Fibroblast of skin of right quadriceps (primary cell): Measurements from ENCODE around the gene FAM89A.
A peak's percentile ranks its signal among the peaks of the same experiment; 100 is the strongest.

Source experiments
- DNase-seq: peaks from one replicate; pipeline ENCODE4 v3.0.0-alpha.2; 2013

Gene FAM89A

DNA sequence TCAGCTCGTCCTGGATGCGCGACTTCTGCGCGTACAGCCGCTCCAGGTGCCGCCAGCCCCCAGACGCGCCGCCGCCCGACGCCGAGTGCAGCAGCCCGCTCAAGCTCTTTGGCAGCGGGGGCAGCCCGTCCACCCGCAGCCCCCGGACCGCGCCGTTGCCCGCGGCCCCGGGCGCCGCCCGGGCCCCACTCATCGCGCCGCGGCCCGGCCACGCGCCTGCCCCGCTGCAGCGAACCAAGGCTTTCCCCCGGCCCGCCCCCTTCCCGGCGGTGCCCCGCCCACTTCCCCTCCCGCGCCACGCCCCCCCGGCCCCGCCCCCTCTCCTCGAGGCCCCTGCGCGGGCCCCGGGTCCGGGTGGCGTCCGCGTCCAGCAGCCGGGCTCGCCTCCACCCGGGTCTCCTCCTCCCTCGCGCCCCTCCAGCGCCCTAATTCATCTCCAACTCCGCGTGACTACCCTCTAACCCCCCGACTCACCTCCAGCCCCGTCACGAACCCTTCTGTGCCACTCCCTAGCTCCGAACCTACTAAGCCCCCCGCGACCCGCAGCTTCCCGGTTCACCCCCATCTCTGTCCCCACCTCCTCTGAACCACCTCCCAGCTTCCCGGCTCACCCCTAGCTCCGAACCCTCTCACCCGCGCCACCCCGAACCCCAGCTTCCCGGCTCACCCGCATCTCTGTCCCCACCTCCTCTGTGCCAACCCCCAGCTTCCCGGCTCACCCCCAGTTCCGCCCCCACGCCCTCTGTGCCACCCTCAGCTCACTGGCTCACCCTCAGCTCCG is at the start of gene FAM89A:
Gene FAM89A, minus strand, starts transcription at position 236 of the 781 bp plus-strand sequence. Its CDS starts 43 bp downstream, at position 193.
- peak; percentile 36 for DNase-seq

DNA sequence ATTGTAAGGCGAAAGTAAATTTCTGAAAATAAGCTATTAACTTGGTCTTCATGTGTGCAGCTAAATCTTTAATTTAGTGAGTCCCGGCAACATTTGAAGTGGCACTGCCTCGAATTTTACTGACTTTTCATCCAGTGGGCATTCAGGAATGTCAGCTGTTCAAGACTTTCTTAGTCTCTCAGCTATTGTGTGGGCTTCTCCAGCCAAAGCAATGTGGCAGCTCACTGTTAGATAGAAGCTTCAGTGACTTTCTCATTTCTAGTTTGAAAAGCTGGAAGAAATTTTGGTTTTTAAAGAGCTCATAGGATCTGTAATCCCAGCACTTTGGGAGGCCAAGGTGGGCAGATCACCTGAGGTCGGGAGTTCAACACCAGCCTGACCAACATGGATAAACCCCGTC is 44.3 kb upstream of the FAM89A start:
- no peak for DNase-seq

- no peak for DNase-seq
Observed at GRCh38 chr1:231079163-231079562, 39.1 kb upstream of the FAM89A start.

DNA sequence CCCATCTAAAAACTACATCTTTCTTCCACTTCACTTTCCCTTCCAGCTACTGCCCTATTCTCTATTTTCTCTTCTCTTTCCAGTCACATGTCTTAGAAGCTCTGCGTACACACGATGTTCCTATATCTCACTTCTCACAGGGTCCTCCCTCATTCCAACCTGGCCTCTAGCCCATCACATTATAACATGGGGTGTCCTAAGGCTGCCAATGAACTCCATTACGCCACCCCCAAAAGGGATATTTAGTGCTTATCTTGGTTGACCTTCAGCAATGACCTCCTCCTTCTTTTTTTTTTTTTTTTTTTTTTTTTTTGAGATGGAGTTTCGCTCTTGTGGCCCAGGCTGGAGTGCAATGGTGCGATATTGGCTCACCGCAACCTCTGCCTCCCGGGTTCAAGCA is 38.2 kb upstream of the FAM89A start:
- no peak for DNase-seq

GRCh38 chr1:231076802-231077201 is 36.7 kb upstream of the FAM89A start:
- DNase-seq, result no peak

DNA sequence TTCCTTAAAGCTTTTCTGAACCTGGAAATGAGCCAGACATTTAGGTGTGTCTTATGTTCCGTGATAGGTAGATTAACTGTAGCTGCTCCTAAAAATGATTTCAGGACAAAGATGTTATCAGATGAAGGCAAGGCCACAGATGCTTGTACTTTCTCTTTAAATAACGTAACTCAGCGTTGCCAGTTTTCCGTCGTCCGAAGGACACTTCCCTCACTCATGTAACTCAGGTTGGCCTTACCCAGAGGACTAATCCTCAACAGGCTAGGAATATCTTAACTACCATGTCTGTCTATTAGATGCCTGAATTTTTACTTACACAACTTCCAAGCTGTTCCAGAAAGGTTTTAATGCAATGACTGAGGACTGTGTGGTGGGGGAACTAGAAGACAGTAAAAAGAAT is 35.4 kb upstream of the FAM89A start:
- no peak for DNase-seq

- DNase-seq, result no peak
Observed at GRCh38 chr1:231075020-231075419, 35.0 kb upstream of the FAM89A start.

DNA sequence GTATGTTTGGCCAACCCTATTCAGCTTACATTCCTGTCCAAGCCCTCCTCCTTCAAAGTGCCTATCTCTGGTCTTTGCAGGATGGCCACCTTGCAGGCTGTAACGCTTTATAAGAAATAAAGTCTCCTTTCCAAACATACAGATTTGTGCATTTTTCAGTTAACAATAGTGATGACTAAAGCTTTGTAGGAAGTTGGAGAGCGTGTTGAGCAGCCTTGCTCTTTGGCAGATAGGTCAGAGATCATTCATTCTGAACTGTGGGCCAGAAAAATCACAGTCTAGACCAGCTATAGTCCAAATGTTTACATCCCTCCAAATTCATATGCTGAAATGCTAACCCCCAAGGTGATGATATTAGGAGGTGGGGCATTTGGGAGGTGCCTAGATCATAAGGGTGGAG is 34.0 kb upstream of the FAM89A start:
- DNase-seq, result no peak

GRCh38 chr1:231073331-231073730 is 33.3 kb upstream of the FAM89A start:
- DNase-seq, result no peak

- DNase-seq, result no peak
Observed at GRCh38 chr1:231072502-231073094, 32.5 kb upstream of the FAM89A start.

- no peak for DNase-seq
Observed at GRCh38 chr1:231072041-231072440, 32.0 kb upstream of the FAM89A start.

- DNase-seq, result no peak
Observed at GRCh38 chr1:231070758-231071444, 30.8 kb upstream of the FAM89A start.

GRCh38 chr1:231069333-231069732 is 29.3 kb upstream of the FAM89A start:
- no peak for DNase-seq

GRCh38 chr1:231068762-231069161 is 28.7 kb upstream of the FAM89A start:
- DNase-seq, result no peak

GRCh38 chr1:231065510-231066241 is 25.6 kb upstream of the FAM89A start:
- no peak for DNase-seq

DNA sequence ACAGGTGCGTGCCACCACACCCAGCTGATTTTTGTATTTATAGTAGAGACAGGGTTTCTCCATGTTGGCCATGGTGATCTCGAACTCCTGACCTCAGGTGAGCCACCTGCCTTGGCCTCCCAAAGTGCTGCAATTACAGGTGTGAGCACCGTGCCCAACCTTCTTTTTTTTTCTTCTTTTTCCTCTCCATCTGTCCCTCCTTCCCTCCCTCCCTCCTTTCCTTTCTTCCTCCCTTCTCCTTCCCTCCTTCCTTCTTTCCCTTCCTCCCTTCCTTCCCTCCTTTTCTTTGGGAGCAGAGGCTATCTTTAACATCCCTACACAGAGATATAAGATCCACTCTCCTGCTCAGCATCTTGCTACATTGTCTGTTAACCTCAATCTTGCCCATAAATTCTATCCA is 24.4 kb upstream of the FAM89A start:
- no peak for DNase-seq

DNA sequence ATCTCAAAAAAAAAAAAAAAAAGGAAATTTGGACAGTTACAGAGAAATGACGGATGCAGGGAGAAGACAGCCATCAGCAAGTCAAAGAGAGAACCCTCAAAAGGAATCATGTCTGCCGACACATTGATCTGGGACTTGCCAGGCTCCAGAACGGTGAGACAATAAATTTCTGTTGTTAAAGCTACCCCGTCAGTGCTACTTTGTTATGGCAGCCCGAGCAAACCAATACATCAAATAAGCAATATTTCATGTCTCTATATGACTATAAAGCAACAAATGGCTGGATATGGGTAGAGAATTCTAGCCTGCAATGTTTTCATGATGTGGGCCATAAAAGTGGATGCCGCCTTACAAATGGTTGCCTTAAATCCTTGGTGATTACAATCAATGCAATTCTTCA is 23.3 kb upstream of the FAM89A start:
- DNase-seq, result no peak

DNA sequence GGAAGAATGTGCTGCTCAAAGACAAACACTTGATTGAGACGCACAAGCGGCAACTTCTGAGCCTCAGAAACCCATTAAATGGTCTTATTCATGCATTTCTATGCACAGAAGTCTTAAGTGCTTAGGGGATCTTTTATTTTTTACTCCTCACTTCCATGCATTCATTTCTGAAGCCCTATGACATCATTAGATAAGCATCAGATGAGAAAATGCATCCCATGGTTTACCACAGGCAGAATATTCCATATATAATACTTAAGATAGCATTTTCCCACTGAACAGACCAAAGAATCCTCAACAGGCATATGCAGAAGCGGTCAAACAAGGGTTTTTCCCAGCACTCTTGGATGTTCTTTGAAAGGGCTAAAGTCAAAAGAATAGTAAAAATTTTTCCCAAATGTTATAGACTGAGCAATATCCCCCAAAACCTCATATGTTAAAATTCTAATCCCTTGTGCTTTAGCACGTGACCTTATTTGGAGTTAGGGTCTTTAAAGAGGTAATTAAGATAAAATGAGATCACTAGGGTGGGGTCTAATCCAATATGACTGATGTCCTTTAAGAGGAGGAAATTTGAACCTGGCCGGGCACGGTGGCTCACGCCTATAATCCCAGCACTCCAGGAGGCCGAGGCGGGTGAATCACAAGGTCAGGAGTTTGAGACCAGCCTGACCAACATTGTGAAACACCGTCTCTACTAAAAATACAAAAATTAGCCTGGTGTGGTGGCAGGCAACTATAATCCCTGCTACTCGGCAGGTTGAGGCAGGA is 22.6 kb upstream of the FAM89A start:
- DNase-seq, result peak; percentile 47

GRCh38 chr1:231059566-231060193 is 19.6 kb upstream of the FAM89A start:
- no peak for DNase-seq

DNA sequence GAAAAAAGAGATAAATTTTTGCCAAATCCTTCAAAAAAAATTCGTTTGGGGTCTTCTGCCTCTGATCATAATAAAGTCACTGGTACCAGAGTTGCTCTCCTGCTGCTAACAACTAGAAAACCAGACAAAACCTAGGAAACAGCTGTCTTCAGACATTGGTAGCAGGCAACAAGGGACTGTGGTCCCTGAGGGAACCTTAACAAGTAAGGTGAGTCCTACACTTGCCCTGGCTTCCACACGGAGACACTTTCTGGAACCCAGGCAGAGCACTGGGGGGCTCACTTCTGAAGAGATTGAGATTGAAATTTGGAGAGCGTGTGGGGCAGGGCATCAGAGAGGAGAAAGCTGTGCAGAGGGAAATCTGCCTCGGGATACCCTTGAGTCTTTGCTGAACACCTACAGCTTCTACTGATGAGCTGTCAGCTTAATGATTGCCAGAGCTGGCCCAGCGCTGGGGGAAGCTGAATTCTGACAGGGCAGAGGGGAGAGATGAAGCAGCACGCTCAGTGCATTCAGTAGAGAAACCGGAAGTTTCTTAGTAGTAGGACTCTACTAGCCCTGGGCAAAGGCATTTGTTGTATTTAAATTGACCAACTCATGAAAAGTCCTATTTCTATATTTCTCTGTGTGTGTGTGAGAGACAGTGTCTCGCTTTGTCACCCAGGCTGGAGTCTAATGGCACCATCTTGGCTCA is 18.5 kb upstream of the FAM89A start:
- no peak for DNase-seq

DNA sequence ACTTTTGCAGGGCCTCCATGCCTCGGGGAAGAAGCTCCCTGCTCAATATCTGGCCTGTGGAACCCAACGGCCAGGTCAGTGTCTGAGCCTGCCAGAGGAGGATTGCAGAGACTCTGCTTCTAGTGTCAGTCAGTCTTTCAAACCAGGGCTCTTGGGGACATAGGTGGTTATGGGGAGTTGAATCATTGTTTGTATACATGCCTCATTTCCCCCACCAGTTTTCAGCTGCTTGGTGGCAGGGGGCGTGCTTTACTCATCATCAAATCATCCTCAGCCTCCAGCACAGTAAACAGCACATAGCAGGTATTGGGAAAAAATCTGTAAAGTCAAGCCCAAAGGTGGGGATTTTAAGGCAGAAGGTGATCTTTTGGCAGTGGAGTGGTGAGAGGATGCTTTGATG is 17.4 kb upstream of the FAM89A start:
- no peak for DNase-seq
